GM21526 (cell line): Measurements from ENCODE around the gene SYNM.

Experiments used
- ATAC-seq: cut with Tn5 transposase; IDR thresholded peaks from one replicate; pipeline ENCODE4 v1.9.1; 2021; ENCODE audit warnings: moderate library complexity; ENCODE audit not compliant: unreplicated experiment, low FRiP score

SYNM gene

DNA sequence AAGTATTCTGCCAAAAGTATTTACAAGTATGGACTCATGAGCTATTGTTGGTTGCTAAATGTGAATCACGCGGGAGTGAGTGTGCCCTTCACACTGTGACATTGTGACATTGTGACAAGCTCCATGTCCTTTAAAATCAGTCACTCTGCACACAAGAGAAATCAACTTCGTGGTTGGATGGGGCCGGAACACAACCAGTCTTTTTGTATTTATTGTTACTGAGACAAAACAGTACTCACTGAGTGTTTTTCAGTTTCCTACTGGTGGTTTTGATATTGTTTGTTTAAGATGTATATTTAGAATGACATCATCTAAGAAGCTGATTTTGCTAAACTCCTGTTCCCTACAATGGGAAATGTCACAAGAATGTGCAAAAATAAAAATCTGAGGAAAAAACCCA, 30.3 kb downstream of the SYNM start:
- ATAC-seq = peak; percentile 88

DNA sequence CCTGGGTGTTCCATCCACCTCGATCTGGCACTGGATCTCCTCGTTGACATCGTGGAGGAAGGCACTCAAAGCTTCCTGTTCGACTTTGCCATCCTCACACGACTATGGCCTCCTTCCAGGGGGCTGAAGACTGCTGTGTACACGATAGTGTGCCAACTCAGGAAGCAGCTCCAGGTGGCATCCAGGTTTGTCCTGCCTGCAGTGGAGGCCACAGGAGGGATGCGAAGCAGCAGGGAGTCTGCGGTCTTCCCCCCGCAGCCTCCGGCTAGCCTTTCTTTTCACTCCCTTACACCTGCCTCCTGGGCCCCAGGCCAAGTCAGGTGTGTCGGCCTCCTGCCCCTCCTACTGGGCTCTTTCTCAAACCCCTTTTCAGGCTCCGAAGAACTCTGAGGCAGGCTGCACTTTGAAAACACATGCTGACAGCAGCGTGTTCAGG, 32.2 kb downstream of the SYNM start:
- no peak for ATAC-seq

DNA sequence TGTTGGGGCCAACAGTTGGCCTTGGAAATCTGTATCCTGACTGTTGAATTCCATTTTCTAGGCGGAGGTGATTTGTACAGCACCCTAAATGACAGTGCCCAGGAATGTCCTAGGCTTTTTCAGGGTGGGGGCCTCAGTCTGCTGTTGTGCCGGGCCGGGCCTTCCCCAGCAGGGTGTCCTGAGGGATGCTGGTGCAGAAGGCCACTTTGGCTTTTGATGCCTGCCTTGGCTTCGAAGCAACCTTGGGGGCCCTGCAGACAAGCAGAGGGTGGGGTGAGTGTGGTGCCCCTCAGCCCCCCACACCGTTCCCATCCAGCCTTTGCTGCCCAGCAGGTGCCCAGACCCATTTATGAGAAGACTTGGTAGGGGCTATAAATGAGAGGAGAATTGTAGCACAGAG, 33.0 kb downstream of the SYNM start:
- ATAC-seq = no peak

DNA sequence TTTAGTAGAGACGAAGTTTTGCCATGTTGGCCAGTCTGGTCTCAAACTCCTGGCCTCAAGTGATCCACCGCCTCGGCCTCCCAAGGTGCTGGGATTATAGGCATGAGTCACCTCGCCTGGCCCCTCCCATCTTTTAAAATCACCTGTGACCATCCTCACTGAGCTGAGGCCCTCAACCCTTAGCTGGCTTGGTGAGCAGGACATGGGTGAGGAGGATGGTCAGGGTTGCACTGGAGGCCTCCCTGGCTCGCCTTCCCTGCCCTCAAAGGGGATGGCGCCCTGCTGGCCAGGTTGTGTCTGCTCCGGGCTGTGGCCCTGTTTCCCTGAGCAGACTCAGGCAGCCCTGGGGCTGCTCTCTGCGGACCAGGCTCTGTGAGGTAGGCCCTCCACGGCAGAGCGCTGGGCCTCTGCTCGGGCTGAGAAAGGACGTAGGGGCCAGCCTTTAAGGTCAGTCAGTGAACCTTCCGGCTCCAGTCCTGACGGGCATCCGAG, 33.7 kb downstream of the SYNM start:
- no peak for ATAC-seq

DNA sequence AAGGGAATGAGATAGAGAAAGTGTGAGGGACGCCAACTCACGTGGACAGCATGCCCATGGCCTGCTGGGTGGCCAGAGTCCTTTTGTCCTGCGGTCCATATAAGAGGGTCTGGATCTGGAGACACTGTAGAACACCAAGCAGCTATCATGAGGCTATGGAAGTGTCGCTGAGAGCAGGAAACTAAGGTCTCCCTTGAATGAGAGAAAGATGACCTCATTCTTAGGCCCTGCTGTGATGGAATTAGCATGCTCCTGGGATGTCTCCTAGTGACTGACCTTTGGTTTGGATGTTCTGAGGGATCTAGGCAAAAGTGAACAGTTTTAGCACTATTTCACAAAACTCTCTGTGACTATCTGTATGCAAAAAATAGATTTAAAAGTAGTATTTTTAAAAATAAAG, 34.4 kb downstream of the SYNM start:
- ATAC-seq = no peak

DNA sequence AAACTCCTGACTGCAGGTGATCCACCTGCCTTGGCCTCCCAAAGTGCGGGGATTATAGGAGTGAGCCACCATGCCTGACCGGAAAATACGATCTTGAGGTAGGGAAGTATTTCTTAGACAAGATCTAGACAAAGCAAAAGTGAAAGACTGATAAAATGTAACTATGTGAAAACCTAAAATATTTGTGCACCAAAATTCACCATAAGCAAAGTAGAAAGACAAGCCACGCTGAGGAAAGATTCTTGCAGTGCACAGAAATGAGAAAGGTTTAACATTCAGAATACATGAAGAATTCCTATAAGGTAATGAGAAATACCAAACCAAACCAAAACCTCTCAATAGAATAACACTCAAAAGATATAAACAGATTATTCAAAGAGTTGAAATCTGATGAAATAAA, 35.7 kb downstream of the SYNM start:
- no peak for ATAC-seq

DNA sequence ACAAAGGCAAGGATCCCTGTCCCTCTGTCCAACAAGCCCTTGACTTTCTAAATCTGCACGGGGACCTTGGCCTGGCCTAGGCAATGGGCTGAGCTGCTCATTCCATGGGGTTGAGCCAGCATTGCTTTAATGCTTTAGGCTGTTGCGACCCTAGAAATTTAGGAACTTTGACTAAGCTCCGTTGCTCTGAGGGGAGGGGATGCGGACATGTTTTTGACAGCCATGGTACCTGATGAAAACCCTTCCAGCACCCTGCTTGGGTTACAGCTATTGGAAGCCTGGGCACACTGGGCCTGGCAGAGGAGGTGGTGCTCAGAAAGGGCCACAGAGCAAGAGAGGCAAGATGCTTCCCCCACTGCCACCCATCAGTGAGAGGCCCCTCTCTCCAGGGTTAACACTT, 37.1 kb downstream of the SYNM start:
- no peak for ATAC-seq

DNA sequence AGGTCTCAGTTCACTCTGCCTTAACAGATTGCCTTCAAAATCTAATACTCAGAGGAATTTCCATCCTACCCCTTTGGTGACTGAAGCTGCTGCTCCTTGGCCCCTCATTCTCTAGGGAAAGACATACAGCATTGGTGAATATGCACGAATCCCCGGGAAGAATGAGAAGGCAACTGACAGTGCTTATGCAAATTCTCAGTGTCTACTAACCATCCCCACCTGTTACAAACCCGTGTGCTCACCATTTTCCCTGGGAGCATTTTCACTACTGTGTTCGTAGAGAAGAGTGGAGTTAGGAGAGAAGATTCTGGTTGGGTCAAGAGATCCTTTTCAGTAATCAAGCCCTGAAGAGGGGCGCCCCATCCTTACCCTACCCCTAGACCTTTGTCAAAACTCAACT, 37.7 kb downstream of the SYNM start:
- ATAC-seq = no peak

DNA sequence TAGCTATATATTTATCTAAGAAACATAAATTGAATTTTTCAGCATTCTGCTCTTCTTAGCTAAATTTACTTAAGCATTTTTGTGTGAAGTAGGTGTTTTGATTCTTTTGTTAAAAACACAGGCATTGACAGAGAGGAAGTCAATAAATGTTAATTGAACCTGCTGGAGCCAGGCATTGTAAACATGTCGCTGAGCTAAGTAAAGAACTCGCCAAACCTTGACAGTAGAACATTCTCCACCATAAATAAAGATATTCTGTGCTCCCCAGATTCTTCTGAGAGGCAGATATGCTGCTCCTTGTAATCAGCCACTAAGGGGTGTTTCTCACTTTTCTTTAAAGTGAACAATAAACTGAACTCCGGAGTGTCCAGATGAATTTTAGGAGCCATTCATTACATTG, 38.4 kb downstream of the SYNM start:
- ATAC-seq = no peak

DNA sequence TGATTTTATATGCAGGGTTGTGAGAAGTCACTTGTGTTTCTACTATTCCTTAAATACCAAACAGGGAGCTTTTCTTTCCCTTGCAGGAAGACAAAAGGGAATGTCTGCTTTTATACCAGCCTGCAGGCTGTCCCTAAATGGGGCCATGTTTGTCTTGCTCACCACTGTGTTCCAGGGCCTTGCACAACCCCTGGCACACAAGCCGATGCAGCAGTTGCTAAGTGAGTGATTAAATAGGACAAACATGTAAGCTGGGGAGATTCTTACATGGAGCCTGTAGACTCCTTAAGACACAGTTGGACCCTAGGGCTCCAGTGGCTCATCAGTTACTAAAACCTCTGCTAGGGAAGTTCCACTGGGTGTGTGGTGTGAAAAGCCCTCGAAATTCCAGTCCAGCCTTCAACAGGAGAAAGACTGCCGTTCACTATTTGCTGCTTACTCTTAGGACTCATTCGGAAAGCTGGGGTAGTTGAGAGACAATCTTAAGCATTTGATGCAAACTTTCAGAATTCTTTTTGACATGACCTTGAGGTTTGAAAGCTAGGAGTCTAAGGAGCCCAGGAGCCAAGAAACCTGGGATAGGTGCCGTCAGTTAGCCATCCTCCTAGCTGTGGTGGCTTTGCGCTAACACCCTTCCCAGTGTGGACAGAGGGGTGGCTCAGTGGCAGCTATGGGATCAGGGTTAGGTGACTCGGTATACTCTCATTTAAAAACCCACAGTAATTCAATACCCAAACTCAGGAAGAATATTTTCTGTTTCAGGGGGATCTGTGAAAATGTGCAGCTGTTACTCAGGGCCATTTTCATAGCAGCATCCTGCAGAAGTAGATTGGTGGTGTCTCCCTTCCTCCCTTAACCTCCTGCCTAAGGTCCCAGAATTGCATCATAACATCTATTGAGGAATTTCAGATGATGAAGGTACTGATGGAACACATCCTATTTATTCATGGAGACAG, 39.1 kb downstream of the SYNM start:
- ATAC-seq = no peak

DNA sequence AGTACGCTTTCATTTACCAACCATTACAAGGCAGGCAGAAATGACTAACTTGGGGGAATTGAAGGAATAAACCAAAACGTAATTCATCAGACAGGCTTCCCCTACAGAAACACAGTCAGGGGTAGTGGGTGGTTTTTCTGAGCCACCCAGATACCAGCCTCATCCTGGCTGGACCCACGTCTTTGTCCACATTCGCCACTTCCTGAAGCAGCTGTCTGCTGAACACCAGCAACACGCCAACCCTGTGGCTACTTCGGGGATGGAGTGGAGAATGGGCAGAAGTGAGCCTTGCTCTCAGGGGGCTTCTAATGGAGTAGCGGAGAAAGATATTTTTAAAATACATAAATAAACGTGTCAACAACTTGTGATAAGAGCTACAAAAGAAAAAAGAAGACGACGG, 40.1 kb downstream of the SYNM start:
- no peak for ATAC-seq

DNA sequence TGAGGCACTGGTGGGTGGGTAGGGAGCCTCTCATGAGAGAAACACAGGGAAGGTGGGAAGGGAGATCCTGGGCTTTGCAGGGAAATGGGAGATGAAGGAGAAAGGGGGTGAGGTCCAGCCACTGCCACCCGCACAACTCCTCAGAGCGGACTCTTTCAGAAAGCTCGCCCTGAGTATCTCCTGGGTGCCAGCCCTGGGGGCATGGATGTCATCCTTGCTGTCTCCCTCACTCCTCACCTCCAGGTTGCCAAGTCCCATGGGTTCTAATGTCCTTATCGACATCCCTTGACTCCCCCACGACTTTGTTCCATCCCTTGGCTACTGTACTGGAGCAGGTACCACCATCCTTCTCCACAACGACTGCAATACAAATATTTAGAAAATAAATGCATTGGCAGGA, 40.9 kb downstream of the SYNM start:
- ATAC-seq = no peak

DNA sequence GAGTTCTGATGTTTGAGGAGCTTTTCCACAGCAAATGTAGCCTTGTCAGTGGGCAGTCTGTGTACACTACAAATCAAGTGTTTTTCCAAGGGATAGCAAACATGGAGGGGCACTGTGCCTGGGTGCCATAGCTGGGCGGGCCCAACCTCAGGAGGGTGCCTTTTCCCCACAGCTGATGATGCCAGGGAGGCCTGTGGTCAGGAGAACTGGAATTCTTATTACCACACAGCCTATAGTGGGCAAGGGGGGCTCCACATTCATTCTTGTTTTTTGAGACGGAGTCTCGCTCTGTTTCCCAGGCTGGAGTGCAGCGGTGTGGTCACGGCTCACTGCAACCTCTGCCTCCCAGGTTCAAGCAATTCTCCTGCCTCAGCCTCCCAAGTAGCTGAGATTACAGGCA, 41.8 kb downstream of the SYNM start:
- no peak for ATAC-seq

DNA sequence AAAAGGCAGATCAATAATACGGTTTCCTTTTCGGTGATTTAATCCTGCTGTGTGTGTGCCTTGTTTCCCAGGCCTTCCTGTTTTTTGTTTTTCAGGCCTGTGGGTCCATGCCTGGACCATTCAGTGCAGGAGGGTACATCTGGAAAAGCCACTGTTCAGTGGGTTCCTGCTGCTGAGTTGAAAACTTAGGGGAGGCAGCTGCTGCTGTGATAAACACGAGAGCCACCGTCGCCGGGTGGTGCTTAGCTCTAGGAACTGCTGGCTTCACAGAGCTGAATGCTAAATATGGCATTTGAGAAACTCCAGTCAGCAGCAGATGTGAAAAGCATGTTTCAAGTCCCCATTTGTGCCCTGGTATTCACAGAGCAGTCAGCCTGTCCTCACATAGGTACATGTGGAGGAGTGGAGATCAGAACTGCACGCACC, 44.0 kb downstream of the SYNM start:
- ATAC-seq = no peak

DNA sequence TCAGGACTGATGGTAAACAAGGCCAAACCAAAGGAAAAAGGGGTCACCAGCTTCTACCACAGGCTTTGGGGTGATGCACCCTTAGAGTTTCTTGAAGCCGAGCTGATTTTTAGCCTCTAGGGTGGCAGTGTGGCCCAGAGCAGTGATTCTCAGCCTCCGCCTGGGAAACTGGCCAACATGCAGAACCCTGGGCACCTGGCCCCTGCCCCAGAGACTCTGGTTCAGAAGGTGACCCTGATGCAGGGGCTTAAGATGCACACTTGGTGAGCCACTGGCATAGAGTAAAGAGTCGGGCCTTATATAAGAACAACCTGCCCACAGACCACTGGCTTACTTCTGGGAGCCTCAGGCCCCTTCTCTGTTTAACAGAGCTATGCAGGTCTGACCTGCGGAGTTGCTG, 44.5 kb downstream of the SYNM start:
- ATAC-seq = no peak

DNA sequence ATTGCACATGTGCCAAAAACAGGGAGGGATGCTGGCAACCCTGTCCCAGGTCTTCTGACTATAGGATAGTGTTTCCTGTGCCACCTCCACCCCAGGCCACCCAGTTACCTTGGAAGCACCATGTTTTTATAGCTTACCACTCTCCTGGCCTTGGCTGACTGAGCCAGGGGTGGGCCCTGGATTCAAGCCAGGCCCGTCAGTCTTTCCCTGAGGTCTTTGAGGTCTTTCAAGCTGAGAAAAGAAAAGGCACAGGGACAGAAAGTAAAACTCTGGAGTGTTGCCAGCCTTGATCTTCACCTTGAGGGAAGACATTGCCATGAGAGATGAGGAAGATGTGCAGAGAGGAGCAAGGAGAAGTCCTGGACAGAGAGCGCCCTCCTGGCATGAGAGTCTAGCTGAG, 46.3 kb downstream of the SYNM start:
- ATAC-seq = no peak

DNA sequence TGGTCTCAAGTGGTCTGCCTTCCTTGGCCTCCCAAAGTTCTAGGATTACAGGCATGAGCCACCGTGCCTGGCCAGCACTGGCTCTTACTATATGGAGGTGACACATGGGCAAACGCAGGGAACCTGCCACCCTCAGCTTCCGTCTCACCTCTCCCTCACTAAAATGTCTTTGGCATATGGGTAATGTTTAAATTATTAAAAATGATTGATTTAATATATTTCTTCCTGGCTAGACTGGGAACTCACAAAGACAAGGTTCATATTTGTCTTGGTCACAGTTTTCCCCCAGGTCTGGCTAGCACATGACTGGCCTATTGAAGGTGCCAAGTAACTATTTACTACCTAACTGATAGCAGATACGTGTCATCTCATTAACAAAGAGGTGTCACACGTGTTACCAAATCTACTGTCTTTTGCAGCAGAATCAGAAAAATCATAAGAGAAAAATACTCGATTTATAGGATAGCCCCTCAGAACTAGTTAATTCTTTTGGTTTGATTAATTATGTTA, 48.2 kb downstream of the SYNM start:
- no peak for ATAC-seq

DNA sequence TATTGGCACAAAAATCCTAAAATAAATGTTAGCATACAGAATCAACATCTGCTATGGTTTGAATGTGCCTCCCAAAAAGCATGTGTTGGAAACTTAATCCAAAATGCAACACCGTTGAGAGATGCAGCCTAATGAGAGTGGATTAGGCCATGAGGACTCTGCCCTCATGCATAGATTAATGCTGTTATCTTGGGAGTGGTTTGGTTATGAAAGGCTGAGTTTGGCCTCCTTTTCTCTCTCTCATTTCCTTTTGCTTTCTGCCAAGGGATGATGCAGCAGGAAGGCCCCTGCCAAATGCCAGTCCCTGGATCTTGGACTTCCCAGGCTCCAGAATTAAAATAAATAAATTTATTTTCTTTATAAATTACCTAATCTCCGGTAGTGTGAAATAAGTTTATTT, 49.4 kb downstream of the SYNM start:
- no peak for ATAC-seq

DNA sequence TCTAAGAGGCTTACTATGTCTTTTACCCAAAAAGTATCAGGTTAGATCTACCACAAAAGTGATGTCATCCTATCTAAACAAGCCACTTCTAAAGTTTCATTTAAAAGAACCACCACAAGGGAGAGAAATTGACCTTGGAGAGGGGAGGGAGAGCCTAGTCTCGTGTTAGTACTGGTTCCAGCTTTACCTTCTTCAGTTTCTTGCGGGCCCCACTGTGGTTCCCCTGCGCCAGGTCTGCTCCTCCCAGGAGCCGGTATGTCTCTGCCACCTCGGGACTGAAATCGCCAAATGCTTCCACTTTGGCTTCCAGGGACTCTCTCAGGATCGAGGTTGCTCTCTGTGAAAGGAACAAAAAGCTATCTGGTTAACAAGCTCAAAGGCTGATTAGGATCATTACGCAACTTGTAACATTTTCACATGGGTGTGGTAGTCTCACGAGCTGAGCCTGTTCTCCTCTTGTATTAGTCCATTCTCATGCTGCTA, 51.1 kb downstream of the SYNM start:
- no peak for ATAC-seq

DNA sequence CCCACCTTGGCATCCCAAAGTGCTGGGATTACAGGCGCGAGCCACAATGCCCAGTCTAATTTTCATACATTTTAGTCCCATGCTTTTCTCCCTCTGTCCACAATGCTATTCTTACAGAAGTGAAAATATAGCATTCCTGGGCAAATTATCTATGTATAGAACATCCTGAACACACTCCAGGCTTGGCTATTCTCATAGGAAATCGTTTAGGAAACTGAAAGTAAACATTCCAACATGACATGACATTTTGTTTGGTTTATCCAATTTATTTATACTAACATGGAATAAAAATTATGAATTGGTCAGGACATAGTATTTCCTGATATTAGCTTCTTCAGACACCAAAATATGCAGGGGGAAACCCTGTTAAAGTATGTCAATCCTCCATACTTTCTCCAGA, 52.6 kb downstream of the SYNM start:
- ATAC-seq = no peak

DNA sequence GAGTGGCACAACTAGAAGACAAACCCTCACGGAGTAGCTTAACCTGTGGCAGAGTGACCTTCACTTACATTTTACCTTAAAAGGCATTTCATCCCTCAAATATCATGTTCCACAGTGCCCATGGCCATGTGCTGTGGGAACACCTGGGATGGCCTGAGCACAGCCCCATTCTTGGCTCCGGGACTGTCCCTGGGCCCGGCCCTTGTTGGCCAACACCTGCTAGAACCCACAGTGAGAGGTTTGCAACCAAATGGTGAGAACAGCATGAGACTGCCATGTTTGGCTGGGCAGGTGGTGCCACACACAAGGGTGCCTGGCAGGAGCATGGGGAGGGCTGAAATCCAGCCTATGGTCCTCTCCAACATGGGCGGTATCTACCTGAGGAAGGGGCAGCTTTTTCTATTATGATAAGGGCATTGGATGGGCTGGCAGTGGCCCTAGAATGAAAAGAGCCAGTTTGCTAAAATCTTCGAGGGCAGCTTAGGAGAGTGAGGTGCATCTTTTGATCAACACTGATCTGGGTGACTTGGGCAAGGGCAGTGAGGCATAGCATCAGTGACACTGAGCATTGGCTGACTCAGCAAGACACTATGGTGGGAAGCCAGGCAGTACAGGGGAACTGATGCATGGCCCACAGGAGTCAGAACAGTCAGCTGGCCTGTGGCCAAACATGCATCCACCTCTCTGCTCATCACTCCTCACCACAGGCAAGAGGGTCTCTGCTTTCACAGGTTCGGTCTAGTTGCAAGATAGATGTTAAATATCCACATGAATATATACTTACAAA, 53.9 kb downstream of the SYNM start:
- ATAC-seq = no peak
